Inflammatory macrophage treated with lipopolysaccharide for 1 hour (primary cell): ENCODE data around the gene MBD2.
A peak's percentile ranks its signal among the peaks of the same experiment; 100 is the strongest.
"Not testable (repeated sequence)": the region's sequence is repeated elsewhere in the genome, so short reads cannot be mapped to it uniquely, and the experiment has no call there.

Experiments
- DNase-seq, 2 donors: peaks; one replicate each; pipeline ENCODE4 v3.0.0-alpha.2; 2020 to 2022

Gene MBD2

GRCh38 chr18:54224379-54225014, at the start of gene MBD2:
MBD2 (minus strand) TSS chr18:54224669; CDS start chr18:54224559, 110 bp downstream.
- DNase-seq = peak; percentile 94 to 96

GRCh38 chr18:54269893-54270844, 45.7 kb upstream of the MBD2 start:
- peak in 1 of 2 donors; percentile 30 for DNase-seq

- DNase-seq = no peak
These were observed 44.3 kb upstream of the MBD2 start for GRCh38 chr18:54268751-54269150.

- DNase-seq = no peak
These were observed 43.2 kb upstream of the MBD2 start for GRCh38 chr18:54267701-54268100.

GRCh38 chr18:54263904-54264336, 39.5 kb upstream of the MBD2 start:
- no peak for DNase-seq

GRCh38 chr18:54261894-54262293, 37.4 kb upstream of the MBD2 start:
- peak; percentile 72 to 90 for DNase-seq

- peak; percentile 92 to 93 for DNase-seq
These were observed 36.1 kb upstream of the MBD2 start for GRCh38 chr18:54260396-54261072.

GRCh38 chr18:54257818-54258217, 33.3 kb upstream of the MBD2 start:
- DNase-seq = not testable (repeated sequence)

GRCh38 chr18:54257015-54257414, 32.5 kb upstream of the MBD2 start:
- peak; percentile 80 to 84 for DNase-seq

- no peak for DNase-seq
These were observed 30.7 kb upstream of the MBD2 start for GRCh38 chr18:54255141-54255540.

- DNase-seq = no peak
These were observed 29.8 kb upstream of the MBD2 start for GRCh38 chr18:54254265-54254758.

- peak in 1 of 2 donors; percentile 46 for DNase-seq
These were observed 27.3 kb upstream of the MBD2 start for GRCh38 chr18:54251606-54252390.

- DNase-seq = peak; percentile 35 to 41
These were observed 26.4 kb upstream of the MBD2 start for GRCh38 chr18:54250846-54251261.

- DNase-seq = no peak
These were observed 23.2 kb upstream of the MBD2 start for GRCh38 chr18:54247511-54248175.

- no peak for DNase-seq
These were observed 17.9 kb upstream of the MBD2 start for GRCh38 chr18:54242327-54242726.

- DNase-seq = no peak
These were observed 17.0 kb upstream of the MBD2 start for GRCh38 chr18:54241483-54241882.

- peak; percentile 86 to 96 for DNase-seq
These were observed 16.2 kb upstream of the MBD2 start for GRCh38 chr18:54240629-54241107.

- peak; percentile 70 to 75 for DNase-seq
These were observed 15.1 kb upstream of the MBD2 start for GRCh38 chr18:54239601-54240000.

GRCh38 chr18:54239091-54239490, 14.6 kb upstream of the MBD2 start:
- DNase-seq = no peak

GRCh38 chr18:54238173-54238936, 13.9 kb upstream of the MBD2 start:
- no peak for DNase-seq

- DNase-seq = no peak
These were observed 11.4 kb upstream of the MBD2 start for GRCh38 chr18:54235871-54236270.
